Urothelium cell line (cell line): ENCODE measurements around the gene UHMK1.
"Not testable (repeated sequence)": the region's sequence is repeated elsewhere in the genome, so short reads cannot be mapped to it uniquely, and the experiment has no call there.

Experiments used
- DNase-seq: peaks from one replicate; pipeline ENCODE4 v3.0.0; 2011; ENCODE audit warnings: low spot score, mixed read lengths
- FAIRE-seq: peaks from 2 replicates; lab custom pipeline; 2011; peaks lifted over from hg19 to GRCh38; lab: Jason Lieb, UNC

UHMK1 gene, protein sequence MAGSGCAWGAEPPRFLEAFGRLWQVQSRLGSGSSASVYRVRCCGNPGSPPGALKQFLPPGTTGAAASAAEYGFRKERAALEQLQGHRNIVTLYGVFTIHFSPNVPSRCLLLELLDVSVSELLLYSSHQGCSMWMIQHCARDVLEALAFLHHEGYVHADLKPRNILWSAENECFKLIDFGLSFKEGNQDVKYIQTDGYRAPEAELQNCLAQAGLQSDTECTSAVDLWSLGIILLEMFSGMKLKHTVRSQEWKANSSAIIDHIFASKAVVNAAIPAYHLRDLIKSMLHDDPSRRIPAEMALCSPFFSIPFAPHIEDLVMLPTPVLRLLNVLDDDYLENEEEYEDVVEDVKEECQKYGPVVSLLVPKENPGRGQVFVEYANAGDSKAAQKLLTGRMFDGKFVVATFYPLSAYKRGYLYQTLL

GRCh38 chr1:162497723-162498495 is at the start of gene UHMK1:
Gene UHMK1, plus strand, starts transcription at chr1:162497818. Its CDS starts 183 bp downstream, at chr1:162498001.
- peak; percentile 95 for DNase-seq
- no peak for FAIRE-seq

DNA sequence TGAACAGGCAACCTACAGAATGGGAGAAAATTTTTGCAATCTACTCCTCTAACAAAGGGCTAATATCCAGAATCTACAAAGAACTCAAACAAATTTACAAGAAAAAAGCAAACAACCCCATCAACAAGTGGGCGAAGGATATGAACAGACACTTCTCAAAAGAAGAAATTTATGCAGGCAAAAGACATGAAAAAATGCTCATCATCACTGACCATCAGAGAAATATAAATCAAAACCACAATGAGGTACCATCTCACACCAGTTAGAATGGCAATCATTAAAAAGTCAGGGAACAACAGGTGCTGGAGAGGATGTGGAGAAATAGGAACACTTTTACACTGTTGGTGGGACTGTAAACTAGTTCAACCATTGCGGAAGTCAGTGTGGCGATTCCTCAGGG is 43.3 kb upstream of the UHMK1 start:
- DNase-seq, FAIRE-seq: not testable (repeated sequence)

DNA sequence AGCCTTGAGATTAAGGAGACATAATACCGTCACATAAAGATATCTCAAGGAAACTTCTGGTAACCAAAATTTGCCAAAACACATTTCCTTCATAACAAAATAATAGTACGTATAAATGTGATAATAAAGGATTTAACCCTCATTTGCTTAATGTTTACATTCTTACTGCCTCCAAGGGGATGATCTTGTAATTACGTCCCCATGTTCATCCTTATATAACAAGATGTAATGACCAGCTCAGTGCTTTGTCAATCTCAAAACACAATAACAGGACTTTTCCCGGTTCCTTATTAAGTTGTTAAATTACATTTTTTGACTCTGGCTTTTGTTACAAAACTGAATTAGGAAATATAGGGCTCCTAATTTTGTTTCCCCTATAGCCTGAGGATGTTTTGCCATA is 41.3 kb upstream of the UHMK1 start:
- DNase-seq: no peak
- FAIRE-seq: no peak

- FAIRE-seq: no peak
- DNase-seq: no peak
Measured at GRCh38 chr1:162458236-162458635, 39.4 kb upstream of the UHMK1 start.

- not testable (repeated sequence) for DNase-seq, FAIRE-seq
Measured at GRCh38 chr1:162462425-162462824, 35.2 kb upstream of the UHMK1 start.

DNA sequence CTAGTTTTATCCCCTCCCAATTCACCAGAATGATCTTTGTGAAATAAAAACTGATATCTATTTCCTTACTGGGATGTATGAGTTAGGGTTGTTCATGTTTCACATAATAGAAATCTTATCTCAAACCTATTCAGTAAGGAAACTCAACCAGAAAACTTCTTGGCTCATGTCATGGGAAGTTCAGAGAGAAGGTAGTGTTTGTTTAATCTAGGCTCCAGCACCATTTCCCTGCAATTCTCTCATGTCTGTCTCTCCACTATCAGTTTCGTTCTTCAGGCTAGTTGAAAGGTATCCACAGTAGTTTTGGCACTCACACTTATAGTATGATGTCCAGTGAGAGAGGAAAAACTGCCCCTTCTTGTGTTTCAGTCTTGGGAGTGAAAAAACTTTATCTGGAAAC is 34.6 kb upstream of the UHMK1 start:
- FAIRE-seq: no peak
- no peak for DNase-seq

DNA sequence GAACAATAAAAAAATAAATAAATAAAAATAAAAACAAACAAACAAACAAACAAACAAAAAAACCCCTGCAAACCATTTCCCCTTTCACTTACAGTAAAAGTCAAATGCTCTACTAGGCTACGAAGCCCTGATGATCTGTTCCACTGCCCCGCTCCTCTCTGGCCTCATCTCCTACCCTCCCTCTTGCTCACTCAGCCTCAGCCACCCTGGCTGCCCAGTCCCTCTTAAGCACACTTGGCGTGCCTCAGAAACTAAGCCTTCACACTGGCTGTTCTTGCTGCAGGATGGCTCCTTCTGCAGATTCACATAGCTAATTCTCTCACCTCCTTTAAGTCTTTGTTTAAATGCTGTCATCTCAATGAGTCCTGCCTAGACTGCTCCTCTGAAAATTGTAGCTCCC is 30.8 kb upstream of the UHMK1 start:
- no peak for DNase-seq
- no peak for FAIRE-seq

- FAIRE-seq: no peak
- DNase-seq: no peak
Measured at GRCh38 chr1:162470216-162470615, 27.4 kb upstream of the UHMK1 start.

GRCh38 chr1:162471290-162471853 is 26.2 kb upstream of the UHMK1 start:
- no peak for FAIRE-seq
- DNase-seq: no peak

GRCh38 chr1:162475089-162475488 is 22.5 kb upstream of the UHMK1 start:
- DNase-seq (no peak), FAIRE-seq (no peak)

DNA sequence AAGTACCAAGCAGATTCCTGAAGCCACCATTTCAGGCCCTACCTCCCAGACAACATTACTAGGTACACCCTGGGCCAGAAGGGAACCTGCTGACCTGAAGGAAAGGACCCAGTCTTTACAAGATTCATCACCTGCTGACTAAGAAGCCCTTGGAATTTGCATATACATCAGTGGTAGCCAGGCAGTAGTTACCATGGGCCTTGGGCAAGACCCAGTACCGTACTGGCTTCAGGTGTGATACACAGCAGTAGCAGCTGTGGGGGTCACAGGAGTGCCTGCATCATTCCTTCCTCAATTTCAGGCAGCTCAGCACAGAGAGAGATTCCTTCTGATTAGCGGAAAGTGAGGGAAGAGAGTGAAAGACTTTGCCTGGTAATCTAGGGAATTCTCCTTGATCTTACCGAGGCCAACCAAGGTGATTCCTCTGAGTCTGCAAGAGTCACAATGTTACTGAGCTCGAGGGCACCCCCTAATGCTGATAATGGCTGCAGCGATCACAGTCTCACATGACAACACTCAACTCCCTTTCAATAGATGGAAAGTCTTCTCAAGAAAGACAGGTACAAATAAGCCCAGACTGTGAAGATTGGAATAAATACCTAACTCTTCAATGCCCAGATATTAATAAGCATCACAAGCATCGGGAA is 22.0 kb upstream of the UHMK1 start:
- no peak for FAIRE-seq
- DNase-seq: no peak

- DNase-seq (no peak), FAIRE-seq (no peak)
Measured at GRCh38 chr1:162476620-162477019, 21.0 kb upstream of the UHMK1 start.

GRCh38 chr1:162485236-162485635 is 12.4 kb upstream of the UHMK1 start:
- FAIRE-seq: no peak
- no peak for DNase-seq

DNA sequence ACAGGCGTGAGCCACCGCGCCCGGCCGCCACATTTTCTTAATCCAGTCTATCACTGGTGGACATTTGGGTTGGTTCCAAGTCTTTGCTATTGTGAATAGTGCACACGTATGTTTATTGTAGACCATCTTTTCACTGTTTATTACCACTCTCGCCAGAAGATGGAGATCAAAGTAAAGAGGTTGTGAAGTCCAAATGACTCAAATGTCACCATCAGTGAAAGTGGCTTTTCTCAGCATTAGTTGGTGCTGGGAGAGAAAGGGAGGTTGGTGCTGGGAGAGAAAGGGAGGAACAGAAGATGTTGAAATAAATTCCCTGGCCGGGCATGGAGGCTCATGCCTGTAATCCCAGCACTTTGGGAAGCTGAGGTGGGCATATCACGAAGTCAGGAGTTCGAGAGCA is 10.4 kb upstream of the UHMK1 start:
- no peak for FAIRE-seq

DNA sequence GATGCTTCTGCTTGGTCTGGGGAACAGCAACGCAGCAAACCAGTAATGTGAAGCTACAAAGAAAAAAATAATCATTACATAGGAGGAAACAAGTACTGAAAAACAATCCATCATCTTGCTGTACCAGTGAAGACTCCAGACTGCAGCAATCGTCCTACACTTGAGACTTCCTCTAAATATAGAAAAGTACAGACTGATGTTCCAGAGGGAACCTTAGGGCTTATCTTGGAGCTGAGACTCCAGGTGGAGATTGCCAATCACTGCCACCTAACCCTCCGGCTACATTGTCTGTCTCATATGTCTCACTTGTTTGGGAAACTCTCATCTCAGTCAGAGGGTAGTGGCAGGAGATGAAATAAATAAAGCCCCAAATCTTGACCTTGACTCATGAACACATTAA is 9.4 kb upstream of the UHMK1 start:
- no peak for DNase-seq
- FAIRE-seq: no peak

More for the DNA sequence above, 10.4 kb upstream of the UHMK1 start:
- no peak for DNase-seq

DNA sequence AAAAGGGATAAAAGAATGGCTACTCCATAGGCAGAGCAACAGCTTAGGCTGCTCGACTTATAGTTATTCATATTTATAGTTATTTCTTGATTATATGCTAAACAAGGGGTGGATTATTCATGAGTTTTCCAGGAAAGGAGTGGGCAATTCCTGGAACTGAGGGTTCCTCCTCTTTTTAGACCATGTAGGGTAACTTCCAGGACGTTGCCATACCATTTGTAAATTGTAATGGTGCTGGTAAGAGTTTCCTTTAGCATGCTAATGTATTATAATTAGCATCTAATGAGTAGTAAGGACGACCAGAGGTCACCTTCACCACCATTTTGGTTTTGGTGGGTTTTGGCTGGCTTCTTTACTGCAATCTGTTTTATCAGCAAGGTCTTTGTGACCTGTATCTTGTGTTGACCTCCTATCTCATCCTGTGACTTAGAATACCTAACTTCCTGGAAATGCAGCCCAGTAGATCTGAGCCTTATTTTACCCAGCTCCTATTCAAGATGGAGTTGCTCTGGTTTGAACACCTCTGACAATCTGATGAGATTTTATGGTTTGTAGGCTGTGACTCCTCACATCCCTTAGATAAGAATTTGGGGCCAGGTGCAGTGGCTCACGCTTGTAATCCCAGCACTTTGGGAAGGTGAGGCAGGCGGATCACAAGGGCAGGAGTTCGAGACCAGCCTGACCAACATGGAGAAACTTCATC is 1.9 kb upstream of the UHMK1 start:
- not testable (repeated sequence) for DNase-seq, FAIRE-seq

DNA sequence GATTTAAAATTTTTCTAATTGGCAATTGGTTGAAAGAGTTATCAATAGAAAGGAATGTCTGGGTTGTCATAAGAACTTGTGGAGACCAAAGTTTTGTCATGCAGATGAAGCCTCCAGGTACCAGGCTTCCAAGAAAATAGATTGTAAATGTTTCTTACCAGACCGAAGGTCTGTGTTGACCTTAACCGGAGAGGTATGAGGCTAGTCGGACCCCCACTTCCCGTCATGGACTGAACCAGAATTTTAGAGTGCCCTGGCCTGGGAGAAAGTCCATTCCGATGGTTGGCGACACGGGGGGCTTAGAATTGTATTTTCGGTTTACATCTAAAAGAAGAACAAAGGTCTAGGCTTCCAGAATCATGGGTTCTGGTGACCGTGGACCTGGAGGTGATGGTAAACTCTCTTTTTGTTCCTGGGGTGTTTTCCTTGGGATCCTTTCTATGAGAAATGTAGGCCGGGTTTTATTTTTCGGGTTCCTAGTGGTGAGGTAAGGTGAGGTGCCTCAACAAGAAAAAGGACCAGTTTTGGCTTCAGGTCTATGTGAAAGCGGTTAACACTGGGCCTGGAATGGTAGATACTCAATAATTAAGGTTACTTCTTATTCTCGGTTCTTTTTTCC is 405 bp upstream of the UHMK1 start:
- DNase-seq: no peak
- FAIRE-seq: no peak

DNA sequence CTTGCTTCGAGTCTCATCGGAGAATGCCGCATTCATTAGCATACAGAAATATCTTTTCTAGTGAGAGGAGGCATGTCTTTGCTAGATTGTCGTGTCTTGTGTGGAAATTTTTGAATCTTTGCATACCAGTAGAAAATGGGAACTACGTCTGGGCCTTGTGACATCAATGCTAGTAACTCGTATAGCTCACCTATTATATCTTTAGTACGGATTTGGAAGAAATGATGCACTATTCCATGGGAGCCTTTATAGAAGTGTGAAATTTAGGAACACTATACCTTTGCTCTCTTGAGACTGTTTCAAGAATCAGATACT is 835 bp downstream of the UHMK1 start:
- DNase-seq (no peak), FAIRE-seq (no peak)

- DNase-seq: no peak
- FAIRE-seq: no peak
Measured at GRCh38 chr1:162500805-162501204, 3.2 kb downstream of the UHMK1 start.

- FAIRE-seq (no peak), DNase-seq (no peak)
Measured at GRCh38 chr1:162502077-162502476, 4.5 kb downstream of the UHMK1 start.
